OCI-LY1 (cell line): ENCODE measurements around the gene ACSS1.

Source experiments
- H2AFZ ChIP-seq: fragments of 200-600 bp; sonication (generic), shearing (Covaris generic); 2 replicates; pipeline ENCODE4 v1.6.0; 2014; ENCODE audit warnings: antibody characterized with exemption, mild to moderate bottlenecking, low read length
- H3F3A ChIP-seq: fragments of 200-600 bp; sonication (generic), shearing (Covaris generic); 2 replicates; pipeline ENCODE4 v1.6.0; 2014; ENCODE audit warnings: mild to moderate bottlenecking, antibody characterized with exemption, low read length, moderate library complexity; ENCODE audit not compliant: insufficient read depth
- H3K27ac ChIP-seq: fragments of 200-600 bp; sonication (generic); 2 replicates; pipeline ENCODE4 v1.5.1; 2014; ENCODE audit warnings: low read length, mixed run types, mild to moderate bottlenecking, low read depth; ENCODE audit not compliant: poor library complexity, severe bottlenecking
- H3K27me3 ChIP-seq: fragments of 200-600 bp; sonication (generic); 2 replicates; pipeline ENCODE4 v1.6.0; 2014; ENCODE audit warnings: antibody characterized with exemption, mild to moderate bottlenecking, low read length, moderate library complexity; ENCODE audit not compliant: insufficient read depth
- H3K36me3 ChIP-seq: fragments of 200-600 bp; sonication (generic); 2 replicates; pipeline ENCODE4 v1.6.1; 2014; ENCODE audit warnings: mild to moderate bottlenecking, antibody characterized with exemption, low read length, moderate library complexity, mixed read lengths; ENCODE audit not compliant: insufficient read depth
- H3K4me1 ChIP-seq: fragments of 200-600 bp; sonication (generic); 2 replicates; pipeline ENCODE4 v1.5.1; 2014; ENCODE audit warnings: mild to moderate bottlenecking, low read length, moderate library complexity; ENCODE audit not compliant: insufficient read depth, severe bottlenecking
- H3K4me2 ChIP-seq: fragments of 200-600 bp; sonication (generic), shearing (Covaris generic); 2 replicates; pipeline ENCODE4 v1.6.1; 2014; ENCODE audit warnings: low read length
- H3K4me3 ChIP-seq: fragments of 200-600 bp; sonication (generic); 2 replicates; pipeline ENCODE4 v1.5.1; 2014; ENCODE audit warnings: low read length, low read depth, mild to moderate bottlenecking, mixed read lengths; ENCODE audit not compliant: poor library complexity, severe bottlenecking
- H3K79me2 ChIP-seq: fragments of 200-600 bp; shearing (Covaris generic); 2 replicates; pipeline ENCODE4 v1.6.1; 2016; ENCODE audit warnings: mixed run types, low read length, mixed read lengths; ENCODE audit not compliant: insufficient read depth
- H3K9ac ChIP-seq: fragments of 200-600 bp; sonication (generic), shearing (Covaris generic); 2 replicates; pipeline ENCODE4 v1.6.1; 2014; ENCODE audit warnings: mild to moderate bottlenecking, low read length, mixed read lengths
- H3K9me2 ChIP-seq: fragments of 200-600 bp; sonication (generic), shearing (Covaris generic); 2 replicates; pipeline ENCODE4 v1.6.1; 2014; ENCODE audit warnings: low read depth, mild to moderate bottlenecking, low read length, mixed read lengths
- H3K9me3 ChIP-seq: fragments of 200-600 bp; shearing (Covaris generic); 2 replicates; pipeline ENCODE4 v1.6.1; 2014; ENCODE audit warnings: low read length, mixed read lengths
- H4K20me1 ChIP-seq: fragments of 200-600 bp; sonication (generic), shearing (Covaris generic); 2 replicates; pipeline ENCODE4 v1.6.0; 2016; ENCODE audit warnings: mild to moderate bottlenecking, low read length; ENCODE audit not compliant: insufficient read depth
- CTCF ChIP-seq: fragments of 200-600 bp; sonication (generic), shearing (Covaris generic); IDR thresholded peaks from 2 replicates; pipeline ENCODE4 v1.5.1; 2017; ENCODE audit warnings: mild to moderate bottlenecking, antibody characterized with exemption, low read length, moderate library complexity, mixed read lengths
- EZH2 ChIP-seq: fragments of 200-600 bp; sonication (generic), shearing (Covaris generic); IDR thresholded peaks from 2 replicates; pipeline ENCODE4 v1.8.0; 2017; ENCODE audit warnings: borderline replicate concordance, mixed run types, mild to moderate bottlenecking, antibody characterized with exemption, low read length, moderate library complexity, mixed read lengths

ACSS1 gene

GRCh38 chr20:25032065-25032477, 25.9 kb downstream of the ACSS1 start:
- no peak overlapping the region for H3K4me2 ChIP-seq
- H3K4me3 ChIP-seq = no peak overlapping the region
- H3K27ac ChIP-seq = no peak overlapping the region

DNA sequence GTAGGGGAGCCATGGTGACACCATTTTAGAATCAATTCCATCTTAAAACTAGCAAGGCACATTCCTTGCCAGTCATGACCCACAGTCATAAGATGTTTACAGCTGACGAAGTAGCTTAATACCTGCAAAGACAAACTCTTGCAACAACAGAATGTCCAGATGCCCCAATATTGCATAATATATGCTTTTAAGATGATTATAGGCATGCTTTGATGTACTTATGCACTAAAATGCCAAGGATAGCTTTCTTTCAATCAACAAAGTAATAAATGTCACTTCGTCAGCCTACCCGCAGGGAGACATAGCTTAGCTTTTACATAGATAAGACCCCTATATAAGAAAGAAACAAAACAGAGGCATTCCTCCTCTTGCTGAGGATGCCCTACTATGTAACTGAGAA, 26.7 kb downstream of the ACSS1 start:
- Histone ChIP-seq H3K27me3 (no peaks in the 10 kb centered on the region), H3K9me2 (no peaks in the 10 kb centered on the region), H3K4me2 (no peak overlapping the region), H3K9ac (no peak overlapping the region), H4K20me1 (no peaks in the 10 kb centered on the region), H3F3A (no peaks in the 10 kb centered on the region), H3K79me2 (no peaks in the 10 kb centered on the region), H3K9me3 (no peaks in the 10 kb centered on the region), H2AFZ (no peak overlapping the region), H3K36me3 (no peaks in the 10 kb centered on the region), H3K27ac (no peak overlapping the region), H3K4me1 (peaks cover 8% of the 10 kb centered on the region), H3K4me3 (no peak overlapping the region)
- TF ChIP-seq CTCF (no peak), EZH2 (no peak)

More at GRCh38 chr20:25032065-25032477, 25.9 kb downstream of the ACSS1 start:
- H3K4me1 ChIP-seq = peaks cover 17% of the 10 kb centered on the region
- no peaks in the 10 kb centered on the region for H3K36me3 ChIP-seq
- H3K27me3 ChIP-seq = no peaks in the 10 kb centered on the region
- H3K79me2 ChIP-seq = no peaks in the 10 kb centered on the region
- no peak overlapping the region for H3K9ac ChIP-seq
- no peaks in the 10 kb centered on the region for H3K9me2 ChIP-seq
- no peaks in the 10 kb centered on the region for H3K9me3 ChIP-seq
- H4K20me1 ChIP-seq = no peaks in the 10 kb centered on the region
- no peak overlapping the region for H2AFZ ChIP-seq
- H3F3A ChIP-seq = no peaks in the 10 kb centered on the region
- TF ChIP-seq CTCF = no peak
- TF ChIP-seq EZH2 = no peak

GRCh38 chr20:25030649-25031207, 27.2 kb downstream of the ACSS1 start:
- Histone ChIP-seq H3K4me3 (no peak overlapping the region), H3F3A (no peaks in the 10 kb centered on the region), H3K27me3 (no peaks in the 10 kb centered on the region), H3K4me2 (no peak overlapping the region), H3K79me2 (no peaks in the 10 kb centered on the region), H3K9me3 (no peaks in the 10 kb centered on the region), H2AFZ (no peak overlapping the region), H3K4me1 (peaks cover 3% of the 10 kb centered on the region), H4K20me1 (no peaks in the 10 kb centered on the region), H3K27ac (no peak overlapping the region), H3K9me2 (no peaks in the 10 kb centered on the region), H3K36me3 (no peaks in the 10 kb centered on the region), H3K9ac (no peak overlapping the region)
- no peak for TF ChIP-seq CTCF
- TF ChIP-seq EZH2 = no peak
